ENCODE data around the gene CCDC33.
A peak's percentile ranks its signal among the peaks of the same experiment; 100 is the strongest.

CCDC33 gene

GRCh38 chr15:74229686-74230085, 6.4 kb upstream of the CCDC33 start:
- no peak for DNase-seq (ENCODE audit: low spot score)

GRCh38 chr15:74231475-74231874, 4.7 kb upstream of the CCDC33 start:
- DNase-seq (ENCODE audit: low spot score) = no peak

GRCh38 chr15:74233373-74233772, 2.8 kb upstream of the CCDC33 start:
- DNase-seq (ENCODE audit: low spot score) = no peak

GRCh38 chr15:74233851-74234597, 2.1 kb upstream of the CCDC33 start:
- DNase-seq (ENCODE audit: low spot score) = no peak

GRCh38 chr15:74234598-74234875, 1.6 kb upstream of the CCDC33 start:
- no peak for DNase-seq (ENCODE audit: low spot score)

GRCh38 chr15:74239051-74239705, 3.1 kb downstream of the CCDC33 start:
- no peak for DNase-seq (ENCODE audit: low spot score)

- DNase-seq (ENCODE audit: low spot score) = no peak
Measured at GRCh38 chr15:74240002-74240568, 4.0 kb downstream of the CCDC33 start.

GRCh38 chr15:74240897-74241614, 4.9 kb downstream of the CCDC33 start:
- no peak for DNase-seq (ENCODE audit: low spot score)

GRCh38 chr15:74242441-74243185, 6.5 kb downstream of the CCDC33 start:
- no peak for DNase-seq (ENCODE audit: low spot score)

- no peak for DNase-seq (ENCODE audit: low spot score)
Measured at GRCh38 chr15:74243431-74243830, 7.3 kb downstream of the CCDC33 start.

- DNase-seq (ENCODE audit: low spot score) = no peak
Measured at GRCh38 chr15:74244822-74245341, 8.8 kb downstream of the CCDC33 start.

- no peak for DNase-seq (ENCODE audit: low spot score)
Measured at GRCh38 chr15:74245342-74245931, 9.3 kb downstream of the CCDC33 start.

- no peak for DNase-seq (ENCODE audit: low spot score)
Measured at GRCh38 chr15:74250266-74250665, 14.1 kb downstream of the CCDC33 start.

GRCh38 chr15:74251131-74251811, 15.1 kb downstream of the CCDC33 start:
- no peak for DNase-seq (ENCODE audit: low spot score)

- no peak for DNase-seq (ENCODE audit: low spot score)
Measured at GRCh38 chr15:74252291-74252690, 16.2 kb downstream of the CCDC33 start.

- DNase-seq (ENCODE audit: low spot score) = no peak
Measured at GRCh38 chr15:74252721-74253120, 16.6 kb downstream of the CCDC33 start.

GRCh38 chr15:74253211-74253921, 17.2 kb downstream of the CCDC33 start:
- peak; percentile 26 for DNase-seq (ENCODE audit: low spot score)

GRCh38 chr15:74257105-74257504, 21.0 kb downstream of the CCDC33 start:
- DNase-seq (ENCODE audit: low spot score) = no peak

- no peak for DNase-seq (ENCODE audit: low spot score)
Measured at GRCh38 chr15:74257623-74258022, 21.5 kb downstream of the CCDC33 start.

Measured in NAMALWA (cell line).